ENCODE data around the gene GLB1L. TPM values are rescaled to one million over a fixed set of nuclear protein-coding genes. Genes with fewer than 3 reads are reported as not detected.
A peak's percentile ranks its signal among the peaks of the same experiment; 100 is the strongest.

The GLB1L gene
- total RNA-seq, 2 donors from 2014 or later: 3.1 to 11.2 TPM

- Histone ChIP-seq H3K36me3 (replicated peaks in 1 of 2; ENCODE audit: insufficient read depth in 1 of 2, low read depth in 2 of 2) (peaks cover 0 to 2% of the 10 kb centered on the region in 2 donors), H3K27ac (peak overlapping the region; percentile 77 to 96 (median 86)), H3K9me3 (no peaks in the 10 kb centered on the region), H3K4me1 (peaks cover 72% of the 10 kb centered on the region), H3K4me3 (no peak overlapping the region), H3K27me3 (no peaks in the 10 kb centered on the region)
- DNase-seq (peak in 2 of 4 donors; percentile 30 to 69), ATAC-seq (no peak)
- WGBS, 2 donors: 50 to 65% methylated on average over 4 to 5 of the region's 5 CpGs
- intact Hi-C loops (cut with DNase I): no loop called here
- no peak for TF ChIP-seq CTCF (IDR thresholded peaks at IDR 0.05)
- no peak for TF ChIP-seq POLR2A (IDR thresholded peaks at IDR 0.05)
Measured at GRCh38 chr2:219252084-219252483, 6.8 kb upstream of the GLB1L start.

GRCh38 chr2:219251656-219252055 lies 6.4 kb upstream of the GLB1L start:
- Histone ChIP-seq H3K27me3 (no peaks in the 10 kb centered on the region), H3K4me3 (no peak overlapping the region), H3K36me3 (replicated peaks in 1 of 2; ENCODE audit: insufficient read depth in 1 of 2, low read depth in 2 of 2) (peaks cover 0 to 2% of the 10 kb centered on the region in 2 donors), H3K27ac (peak overlapping the region; percentile 77 to 96 (median 86)), H3K9me3 (no peaks in the 10 kb centered on the region), H3K4me1 (peaks cover 76% of the 10 kb centered on the region)
- ATAC-seq (no peak), DNase-seq (no peak)
- 88 to 89% methylated on average over 6 of the region's 6 CpGs for WGBS, 2 donors
- TF ChIP-seq POLR2A (IDR thresholded peaks at IDR 0.05): no peak
- TF ChIP-seq CTCF (IDR thresholded peaks at IDR 0.05): no peak
- intact Hi-C loops (cut with DNase I): no loop called here

DNA sequence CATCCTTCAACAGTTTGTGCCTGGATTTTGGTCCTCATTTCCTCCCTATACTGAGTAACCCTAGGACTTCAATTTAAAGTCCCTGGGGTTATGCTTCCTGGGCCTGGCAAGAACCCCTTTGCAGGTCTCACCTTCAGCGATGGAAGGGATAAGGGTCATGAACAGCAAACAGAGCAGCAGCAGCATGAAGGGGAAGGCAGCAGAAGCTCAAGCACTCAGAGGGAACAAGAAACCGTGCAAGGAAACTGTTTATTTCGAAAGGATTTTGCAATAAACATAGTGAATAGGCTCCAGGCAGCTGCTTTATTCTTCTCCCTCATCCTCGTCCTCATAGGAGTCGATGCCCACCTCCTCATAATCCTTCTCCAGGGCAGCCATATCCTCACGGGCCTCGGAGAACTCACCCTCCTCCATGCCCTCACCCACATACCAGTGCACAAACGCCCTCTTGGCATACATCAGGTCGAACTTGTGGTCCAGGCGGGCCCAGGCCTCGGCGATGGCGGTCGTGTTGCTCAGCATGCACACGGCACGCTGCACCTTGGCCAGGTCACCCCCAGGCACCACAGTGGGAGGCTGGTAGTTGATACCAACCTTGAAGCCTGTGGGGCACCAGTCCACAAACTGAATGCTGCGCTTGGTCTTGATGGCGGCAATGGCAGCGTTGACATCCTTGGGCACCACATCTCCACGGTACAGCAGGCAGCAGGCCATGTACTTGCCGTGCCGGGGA lies 5.0 kb upstream of the GLB1L start:
- DNase-seq (no peak), ATAC-seq (no peak)
- Histone ChIP-seq H3K4me3 (no peak overlapping the region), H3K4me1 (peaks cover 87% of the 10 kb centered on the region), H3K36me3 (replicated peaks in 1 of 2; ENCODE audit: insufficient read depth in 1 of 2, low read depth in 2 of 2) (peaks cover 0 to 2% of the 10 kb centered on the region in 2 donors), H3K27ac (peak overlapping the region; percentile 80 to 96 (median 94)), H3K9me3 (no peaks in the 10 kb centered on the region), H3K27me3 (no peaks in the 10 kb centered on the region)
- intact Hi-C loops (cut with DNase I): no loop called here
- 77 to 80% methylated on average over 20 to 22 of the region's 22 CpGs for WGBS, 2 donors
- TF ChIP-seq CTCF (IDR thresholded peaks at IDR 0.05) (no peak), POLR2A (IDR thresholded peaks at IDR 0.05) (no peak)

GRCh38 chr2:219249203-219249980 lies 4.1 kb upstream of the GLB1L start:
- peak in 1 of 7 experiments; percentile 6 for TF ChIP-seq CTCF (IDR thresholded peaks at IDR 0.05)
- TF ChIP-seq POLR2A (IDR thresholded peaks at IDR 0.05): peak; percentile 31 to 65 (median 61)
- intact Hi-C loops (cut with DNase I): no loop called here
- ATAC-seq: peak; percentile 74
- peaks cover 0 to 2% of the 10 kb centered on the region in 2 donors for H3K36me3 ChIP-seq (replicated peaks in 1 of 2; ENCODE audit: insufficient read depth in 1 of 2, low read depth in 2 of 2)
- no peak overlapping the region for H3K4me3 ChIP-seq
- WGBS, 2 donors: 2 to 9% methylated on average over 5 to 7 of the region's 7 CpGs
- peak overlapping the region; percentile 80 to 96 (median 94) for H3K27ac ChIP-seq
- DNase-seq: peak; percentile 86 to 93 (median 90)
- H3K9me3 ChIP-seq: no peaks in the 10 kb centered on the region
- no peaks in the 10 kb centered on the region for H3K27me3 ChIP-seq
- H3K4me1 ChIP-seq: peaks cover 87% of the 10 kb centered on the region
